CD4-positive, alpha-beta T cell treated with Interleukin-4 for 4 hours (primary cell): ENCODE measurements around the gene DNMT1.

Experiments
- DNase-seq: peaks from one replicate; pipeline ENCODE4 v3.0.0-alpha.2; 2020

Gene DNMT1

GRCh38 chr19:10112895-10113591 lies 81.7 kb downstream of the DNMT1 start:
- DNase-seq = peak; percentile 67

GRCh38 chr19:10112037-10112761 lies 82.6 kb downstream of the DNMT1 start:
- DNase-seq = peak; percentile 60

GRCh38 chr19:10111405-10111811 lies 83.3 kb downstream of the DNMT1 start, which contains the start of gene P2RY11:
Gene P2RY11, plus strand, starts transcription at chr19:10111693. Its CDS starts 29 bp downstream, at chr19:10111722.
- DNase-seq = peak; percentile 68

GRCh38 chr19:10110972-10111317 lies 83.8 kb downstream of the DNMT1 start:
- DNase-seq = no peak

GRCh38 chr19:10110076-10110971 lies 84.4 kb downstream of the DNMT1 start:
- no peak for DNase-seq

GRCh38 chr19:10109528-10109927 lies 85.2 kb downstream of the DNMT1 start:
- no peak for DNase-seq

- DNase-seq = no peak
Observed at GRCh38 chr19:10107817-10108367, 86.9 kb downstream of the DNMT1 start.

GRCh38 chr19:10107254-10107653 lies 87.5 kb downstream of the DNMT1 start:
- no peak for DNase-seq

- peak; percentile 98 for DNase-seq
Observed at GRCh38 chr19:10106100-10106936, 88.4 kb downstream of the DNMT1 start, which contains the start of gene PPAN. Gene PPAN, plus strand, starts transcription at chr19:10106362. Its CDS starts 33 bp downstream, at chr19:10106395.

- DNase-seq = peak; percentile 63
Observed at GRCh38 chr19:10105509-10106099, 89.1 kb downstream of the DNMT1 start.

- peak; percentile 96 for DNase-seq
Observed at GRCh38 chr19:10104665-10105508, 89.9 kb downstream of the DNMT1 start.

GRCh38 chr19:10104130-10104513 lies 90.6 kb downstream of the DNMT1 start:
- DNase-seq = no peak

GRCh38 chr19:10102787-10103236 lies 91.9 kb downstream of the DNMT1 start:
- DNase-seq = no peak

- DNase-seq = no peak
Observed at GRCh38 chr19:10100163-10100785, 94.5 kb downstream of the DNMT1 start.

GRCh38 chr19:10096615-10096963 lies 98.2 kb downstream of the DNMT1 start:
- no peak for DNase-seq

- DNase-seq = peak; percentile 89
Observed at GRCh38 chr19:10095948-10096614, 98.7 kb downstream of the DNMT1 start.

- DNase-seq = no peak
Observed at GRCh38 chr19:10095622-10095947, 99.2 kb downstream of the DNMT1 start.

GRCh38 chr19:10093295-10094186 lies 101.2 kb downstream of the DNMT1 start:
- DNase-seq = no peak
